Testis (tissue), 3 donors: ENCODE measurements around the gene CCNF. TPM values are rescaled to one million over a fixed set of nuclear protein-coding genes. Genes with fewer than 3 reads are reported as not detected.

ENCODE experiments used
- DNase-seq: peaks from one replicate; pipeline ENCODE4 v3.0.0-alpha.2; 2019
- H3K27ac ChIP-seq, 2 donors: fragments of 200-600 bp; sonication (generic); one replicate each; pipeline ENCODE4 v1.5.1; 2019
- H3K27me3 ChIP-seq: fragments of 200-600 bp; sonication (generic); one replicate; pipeline ENCODE4 v1.5.1; 2019
- H3K36me3 ChIP-seq: fragments of 200-600 bp; sonication (generic); one replicate; pipeline ENCODE4 v1.5.1; 2017; ENCODE audit warnings: low read depth; ENCODE audit errors: missing control alignments
- H3K4me1 ChIP-seq: fragments of 200-600 bp; sonication (generic); one replicate; pipeline ENCODE4 v1.5.1; 2019
- H3K4me3 ChIP-seq, 2 donors: fragments of 200-600 bp; sonication (generic); one replicate each; pipeline ENCODE4 v1.5.1; 2017 to 2019
- H3K9me3 ChIP-seq: fragments of 200-600 bp; sonication (generic); one replicate; pipeline ENCODE4 v1.5.1; 2017
- POLR2A ChIP-seq: fragments of 450-650 bp; IDR thresholded peaks from one replicate; pipeline ENCODE4 v1.6.1; 2017; ENCODE audit warnings: antibody characterized with exemption, mild to moderate bottlenecking, moderate library complexity
- WGBS, 2 donors: methylation state at CpG; one replicate each; pipeline ENCODE4 v1.1.5; 2018; 5-methylcytosine and 5-hydroxymethylcytosine counted together
- intact Hi-C: fragments of 100-400 bp; cut with DNase I; formaldehyde crosslinking; loops from one replicate; pipeline ENCODE4 v1.15.1; 2023; ENCODE audit warnings: low total_unique reads
- polyA plus RNA-seq: library from polyadenylated mRNA; stranded (reverse); fragments of 350-450 nt; fragmentation: Illumina TruSeq; extraction: RNeasy Lipid Tissue Mini Kit (QIAGEN cat#74804); gene quantifications from one replicate; pipeline ENCODE4 v1.2.3, GENCODE V29; 2014; ENCODE audit warnings: low read depth, low replicate concordance; ENCODE audit not compliant: insufficient read depth
- total RNA-seq, 2 donors: library from RNA; depleted of rRNA; stranded (reverse); fragments of >200 nt; gene quantifications; one replicate each; pipeline ENCODE4 v1.2.3, GENCODE V29; 2016
- TF ChIP-seq, protein P1 (sequence below), 3 experiments: fragments of 450-650 bp in 2 of 3; fragments of 200-600 bp in 1 of 3; sonication (generic) in 1 of 3; IDR thresholded peaks; one replicate each; pipeline ENCODE4 v1.5.1; 2016 to 2019; ENCODE audit warnings: antibody characterized with exemption in 3 of 3, mild to moderate bottlenecking in 2 of 3, moderate library complexity in 1 of 3

Gene CCNF
- total and polyA plus RNA-seq, 3 donors from 2014 or later = 6.0 to 10.8 (median 9.4) TPM

DNA sequence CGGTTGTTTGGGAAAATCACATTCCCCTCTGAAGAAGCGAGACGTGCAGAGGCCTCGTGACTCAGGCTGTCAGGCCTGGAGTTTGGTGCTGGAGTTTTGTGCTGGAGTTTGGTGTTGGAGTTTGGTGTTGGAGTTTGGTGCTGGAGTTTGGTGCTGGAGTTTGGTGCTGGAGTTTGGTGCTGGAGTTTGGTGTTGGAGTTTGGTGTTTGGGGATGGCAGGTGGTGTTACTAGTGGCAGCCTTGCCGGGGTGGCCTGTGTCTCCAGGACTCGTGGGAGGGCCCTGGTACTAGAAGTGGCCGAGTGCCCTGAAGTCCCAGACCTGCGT is 58.2 kb downstream of the CCNF start:
- H3K9me3 ChIP-seq = no peaks in the 10 kb centered on the region
- no peak for TF ChIP-seq POLR2A
- TF ChIP-seq, protein P1, sequence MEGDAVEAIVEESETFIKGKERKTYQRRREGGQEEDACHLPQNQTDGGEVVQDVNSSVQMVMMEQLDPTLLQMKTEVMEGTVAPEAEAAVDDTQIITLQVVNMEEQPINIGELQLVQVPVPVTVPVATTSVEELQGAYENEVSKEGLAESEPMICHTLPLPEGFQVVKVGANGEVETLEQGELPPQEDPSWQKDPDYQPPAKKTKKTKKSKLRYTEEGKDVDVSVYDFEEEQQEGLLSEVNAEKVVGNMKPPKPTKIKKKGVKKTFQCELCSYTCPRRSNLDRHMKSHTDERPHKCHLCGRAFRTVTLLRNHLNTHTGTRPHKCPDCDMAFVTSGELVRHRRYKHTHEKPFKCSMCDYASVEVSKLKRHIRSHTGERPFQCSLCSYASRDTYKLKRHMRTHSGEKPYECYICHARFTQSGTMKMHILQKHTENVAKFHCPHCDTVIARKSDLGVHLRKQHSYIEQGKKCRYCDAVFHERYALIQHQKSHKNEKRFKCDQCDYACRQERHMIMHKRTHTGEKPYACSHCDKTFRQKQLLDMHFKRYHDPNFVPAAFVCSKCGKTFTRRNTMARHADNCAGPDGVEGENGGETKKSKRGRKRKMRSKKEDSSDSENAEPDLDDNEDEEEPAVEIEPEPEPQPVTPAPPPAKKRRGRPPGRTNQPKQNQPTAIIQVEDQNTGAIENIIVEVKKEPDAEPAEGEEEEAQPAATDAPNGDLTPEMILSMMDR (IDR thresholded peaks at IDR 0.05) = no peak
- intact Hi-C loops = loop anchor here (10.0 kb wide), 1 partner anchor 153 kb away; no protein-coding TSS in a partner anchor
- H3K36me3 ChIP-seq = no peaks in the 10 kb centered on the region
- H3K4me1 ChIP-seq = peaks cover 15% of the 10 kb centered on the region
- H3K4me3 ChIP-seq = no peak overlapping the region
- DNase-seq = no peak
- H3K27ac ChIP-seq = no peak overlapping the region
- H3K27me3 ChIP-seq = no peaks in the 10 kb centered on the region
- 63% methylated on average over 8 of the region's 8 CpGs for WGBS, 2 donors

DNA sequence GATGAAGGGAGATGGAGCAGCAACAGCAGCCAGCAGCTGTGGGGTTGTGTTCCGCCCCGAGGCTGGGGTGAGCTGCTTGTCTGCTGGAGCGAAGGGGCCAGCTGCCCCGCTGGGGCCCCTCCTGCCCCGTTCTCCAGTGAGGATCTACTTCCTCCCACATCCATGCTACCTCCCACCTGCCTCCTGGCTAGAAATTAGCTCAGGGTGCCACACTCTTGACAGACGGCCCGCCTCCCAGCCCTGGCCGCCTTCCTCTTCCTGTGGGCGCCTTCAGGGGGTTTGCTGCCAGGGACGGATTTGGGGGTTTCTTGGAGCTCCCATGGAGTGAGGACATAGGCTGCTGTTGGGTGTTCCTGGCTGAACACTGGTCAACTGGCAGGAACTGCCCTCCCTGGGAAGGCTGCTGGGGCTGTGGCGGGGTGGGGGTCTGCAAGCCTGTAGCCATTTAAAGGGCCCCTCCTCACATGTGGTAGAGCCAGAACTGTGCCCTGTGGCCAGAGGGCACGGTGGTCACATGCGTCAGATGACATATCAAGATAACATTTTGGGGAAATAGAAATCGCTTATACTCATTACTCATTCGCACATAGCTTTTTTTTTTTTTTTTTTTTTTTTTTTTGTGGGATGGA is 58.8 kb downstream of the CCNF start:
- no peak overlapping the region for H3K27ac ChIP-seq
- no peaks in the 10 kb centered on the region for H3K9me3 ChIP-seq
- peaks cover 9% of the 10 kb centered on the region for H3K4me1 ChIP-seq
- 77 to 78% methylated on average over 9 to 15 of the region's 15 CpGs for WGBS, 2 donors
- H3K4me3 ChIP-seq = no peak overlapping the region
- DNase-seq = no peak
- TF ChIP-seq, protein P1 (IDR thresholded peaks at IDR 0.05) = no peak
- TF ChIP-seq POLR2A = no peak
- intact Hi-C loops = loop anchor here (10.0 kb wide), 1 partner anchor 153 kb away; no protein-coding TSS in a partner anchor
- no peaks in the 10 kb centered on the region for H3K27me3 ChIP-seq
- H3K36me3 ChIP-seq = no peaks in the 10 kb centered on the region

DNA sequence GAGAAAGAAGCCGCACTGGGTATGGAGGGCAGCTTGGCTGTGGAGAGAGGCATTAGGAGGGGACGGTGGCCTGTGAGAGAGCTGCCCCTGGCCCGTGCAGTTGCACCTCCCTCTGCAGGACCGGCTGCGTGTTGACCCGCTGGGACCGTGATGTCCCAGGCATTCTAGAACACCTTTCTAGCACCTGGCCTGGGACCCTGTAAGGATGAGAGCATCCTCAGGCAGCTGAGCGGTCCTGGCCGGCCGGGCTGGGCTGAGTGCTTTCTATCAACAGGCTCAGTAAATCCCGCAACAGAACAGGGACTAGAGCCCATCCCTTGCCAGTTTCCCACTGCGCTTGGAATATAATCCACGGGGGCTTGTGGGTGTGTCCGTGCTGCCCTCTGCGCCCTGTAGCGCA is 60.3 kb downstream of the CCNF start:
- Histone ChIP-seq H3K4me1 (peaks cover 4% of the 10 kb centered on the region), H3K9me3 (no peaks in the 10 kb centered on the region), H3K27ac (no peak overlapping the region), H3K36me3 (no peaks in the 10 kb centered on the region), H3K27me3 (no peaks in the 10 kb centered on the region), H3K4me3 (no peak overlapping the region)
- intact Hi-C loops = loop anchor here (10.0 kb wide), 1 partner anchor 155 kb away; no protein-coding TSS in a partner anchor
- no peak for DNase-seq
- WGBS, 2 donors = 93 to 94% methylated on average over 16 of the region's 16 CpGs
- TF ChIP-seq POLR2A = no peak
- TF ChIP-seq, protein P1 (IDR thresholded peaks at IDR 0.05) = no peak

DNA sequence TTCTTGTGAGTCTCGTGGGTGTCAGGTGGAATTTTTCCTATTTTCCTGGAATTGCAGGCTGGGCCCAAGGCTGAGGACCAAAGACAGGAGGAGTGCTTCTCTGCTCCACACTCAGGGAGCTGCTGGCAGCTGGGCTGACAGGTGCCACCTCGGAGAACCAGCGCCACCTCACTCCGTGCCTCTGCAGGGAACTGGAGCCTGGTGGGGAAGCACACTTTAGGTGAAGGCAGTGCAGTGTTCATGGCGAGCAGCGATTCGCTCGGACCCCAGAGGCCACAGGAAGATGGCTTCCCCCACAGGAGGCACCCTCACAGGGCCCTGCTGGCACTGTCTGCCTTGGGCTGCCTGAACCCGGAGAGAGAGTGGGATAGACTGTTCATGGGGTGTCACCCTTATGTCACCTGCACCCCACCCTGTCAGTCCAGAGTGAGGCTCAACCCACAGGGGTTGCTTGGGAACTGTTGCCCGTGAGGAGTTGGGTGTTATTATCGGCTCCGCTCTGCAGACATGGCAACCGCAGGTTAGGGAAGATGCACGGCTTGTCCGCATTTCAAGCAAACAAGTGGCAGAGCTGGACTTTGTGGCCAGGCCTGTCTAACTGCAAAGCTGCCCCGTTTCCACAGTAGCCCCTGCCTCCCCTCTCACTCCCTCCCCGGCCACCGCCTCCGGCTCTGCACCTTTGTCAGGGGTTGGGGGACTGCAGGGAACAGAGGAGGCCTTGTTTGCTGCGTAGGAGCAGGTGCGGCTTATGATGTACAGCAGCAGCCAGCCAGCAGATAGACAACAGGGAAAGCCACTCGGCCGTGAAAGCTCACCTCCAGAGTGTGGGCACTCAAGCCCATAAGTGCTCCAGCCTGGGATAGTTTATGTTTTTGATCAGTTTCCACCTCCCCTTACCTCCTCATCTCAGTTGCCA is 61.2 kb downstream of the CCNF start:
- H3K27me3 ChIP-seq = no peaks in the 10 kb centered on the region
- no peaks in the 10 kb centered on the region for H3K9me3 ChIP-seq
- no peak overlapping the region for H3K27ac ChIP-seq
- TF ChIP-seq, protein P1 (IDR thresholded peaks at IDR 0.05) = no peak
- no peak for TF ChIP-seq POLR2A
- H3K4me3 ChIP-seq = no peak overlapping the region
- H3K4me1 ChIP-seq = peaks cover 4% of the 10 kb centered on the region
- WGBS, 2 donors = 86 to 88% methylated on average over 15 to 23 of the region's 23 CpGs
- DNase-seq = no peak
- intact Hi-C loops = no loop called here
- H3K36me3 ChIP-seq = no peaks in the 10 kb centered on the region
